GM20000 (cell line): ENCODE data around the gene ELMOD3.

ENCODE experiments used
- DNase-seq: peaks from one replicate; pipeline ENCODE4 v3.0.0; 2012; ENCODE audit warnings: low spot score
- CTCF ChIP-seq: IDR thresholded peaks from 2 replicates; pipeline ENCODE4 v1.5.1; 2012; ENCODE audit warnings: mild to moderate bottlenecking, control low read depth; ENCODE audit errors: extremely low read depth, missing control alignments

The ELMOD3 gene

GRCh38 chr2:85395912-85396475 is 41.4 kb downstream of the ELMOD3 start:
- TF ChIP-seq CTCF: no peak
- no peak for DNase-seq

GRCh38 chr2:85396531-85397470 is 42.2 kb downstream of the ELMOD3 start:
- no peak for DNase-seq
- no peak for TF ChIP-seq CTCF

- DNase-seq: no peak
- no peak for TF ChIP-seq CTCF
Observed at GRCh38 chr2:85397925-85398331, 43.4 kb downstream of the ELMOD3 start.

GRCh38 chr2:85398426-85399182 is 44.0 kb downstream of the ELMOD3 start:
- no peak for TF ChIP-seq CTCF
- no peak for DNase-seq

GRCh38 chr2:85399183-85399455 is 44.5 kb downstream of the ELMOD3 start:
- no peak for DNase-seq
- no peak for TF ChIP-seq CTCF

- DNase-seq: no peak
- TF ChIP-seq CTCF: no peak
Observed at GRCh38 chr2:85400023-85400422, 45.5 kb downstream of the ELMOD3 start.
